ENCODE data around the gene TMEM107.
A peak's percentile ranks its signal among the peaks of the same experiment; 100 is the strongest.

Gene TMEM107

GRCh38 chr17:8162233-8162996 is 13.8 kb downstream of the TMEM107 start, which contains the start of gene VAMP2:
Gene VAMP2, minus strand, starts transcription at chr17:8162948. Its CDS starts 69 bp downstream, at chr17:8162879.
- peak; percentile 82 for DNase-seq

DNA sequence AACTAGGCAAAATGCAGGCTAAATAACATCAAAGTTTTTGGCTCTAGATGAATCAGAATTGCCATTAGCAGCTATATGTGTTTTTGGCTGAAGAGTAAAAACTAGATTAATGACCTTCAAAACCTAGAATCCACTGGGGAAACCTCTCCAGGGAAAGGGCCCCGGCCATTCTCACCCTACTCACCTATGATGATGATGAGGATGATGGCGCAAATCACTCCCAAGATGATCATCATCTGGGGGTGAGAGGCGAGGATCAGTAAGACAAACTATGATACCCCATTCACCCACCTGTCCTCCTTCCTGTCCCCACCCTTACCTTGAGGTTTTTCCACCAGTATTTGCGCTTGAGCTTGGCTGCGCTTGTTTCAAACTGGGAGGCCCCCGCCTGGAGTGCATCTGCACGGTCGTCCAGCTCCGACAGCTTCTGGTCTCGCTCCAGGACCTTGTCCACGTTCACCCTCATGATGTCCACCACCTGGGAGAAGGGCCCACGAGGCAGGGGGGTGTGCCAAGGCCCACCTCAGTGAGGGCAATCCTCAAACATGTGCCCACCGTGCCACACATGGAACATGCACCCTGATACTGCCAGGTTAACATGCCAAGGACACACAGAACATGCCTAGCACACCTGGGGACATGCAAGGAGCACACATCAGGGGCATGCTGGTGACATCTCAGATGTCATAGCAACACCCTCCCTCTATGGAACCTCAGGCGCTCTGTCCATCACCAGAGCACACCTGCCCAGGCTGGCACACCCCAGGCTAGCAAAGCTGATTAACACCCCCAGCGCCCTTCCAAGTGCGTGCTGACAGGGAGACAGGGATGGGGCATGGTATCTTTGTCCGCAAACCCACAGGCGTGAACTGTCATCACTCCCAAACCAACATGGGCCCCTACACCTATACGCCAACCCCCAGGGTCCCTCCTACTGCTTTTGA is 14.6 kb downstream of the TMEM107 start:
- DNase-seq, result no peak

GRCh38 chr17:8160741-8161221 is 15.4 kb downstream of the TMEM107 start:
- no peak for DNase-seq

- no peak for DNase-seq
Observed at GRCh38 chr17:8160224-8160577, 16.0 kb downstream of the TMEM107 start.

- no peak for DNase-seq
Observed at GRCh38 chr17:8159459-8160223, 16.5 kb downstream of the TMEM107 start.

- no peak for DNase-seq
Observed at GRCh38 chr17:8159032-8159400, 17.2 kb downstream of the TMEM107 start.

- DNase-seq, result peak; percentile 90
Observed at GRCh38 chr17:8158267-8159031, 17.7 kb downstream of the TMEM107 start.

- peak; percentile 99 for DNase-seq
Observed at GRCh38 chr17:8156246-8156992, 19.8 kb downstream of the TMEM107 start.

DNA sequence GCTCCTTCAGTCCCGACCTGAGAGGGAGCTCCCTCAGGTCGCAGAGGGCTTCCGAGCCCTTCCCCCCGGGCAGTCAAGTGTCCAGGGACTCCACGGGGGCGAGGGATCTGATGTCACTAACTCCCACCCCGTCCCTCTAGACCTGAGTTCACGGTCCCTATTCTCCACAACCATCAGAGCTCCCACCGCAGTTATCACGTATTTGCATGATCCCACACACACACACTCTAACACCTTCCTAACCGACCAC is 20.3 kb downstream of the TMEM107 start:
- DNase-seq, result no peak

- DNase-seq, result no peak
Observed at GRCh38 chr17:8155231-8155995, 20.8 kb downstream of the TMEM107 start.

DNA sequence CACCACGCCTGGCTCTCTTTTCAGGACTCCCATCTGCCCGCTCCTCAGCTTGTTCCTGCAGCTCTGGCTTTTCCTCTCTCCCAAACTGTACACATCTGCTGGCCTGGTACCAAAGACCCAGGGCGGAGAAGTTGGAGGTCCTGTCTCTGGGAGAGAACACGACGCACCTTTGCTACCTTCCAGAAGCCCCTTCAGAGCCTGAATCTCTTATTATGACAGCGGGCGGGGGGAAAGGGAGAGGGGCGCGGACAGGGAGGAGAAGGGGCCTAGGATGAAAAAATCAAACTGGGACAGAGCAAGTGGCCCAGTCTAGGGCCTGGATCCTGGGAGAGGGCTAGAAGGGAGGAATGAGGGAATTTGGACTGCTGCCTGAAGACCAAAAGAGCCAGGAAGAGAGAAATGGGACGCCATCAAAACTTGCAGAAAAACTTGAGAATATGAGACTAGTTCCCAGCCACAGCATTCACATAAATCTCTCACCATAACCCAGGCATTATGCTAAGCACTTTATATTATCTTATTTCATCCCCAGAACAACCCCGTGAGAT is 21.5 kb downstream of the TMEM107 start:
- DNase-seq, result no peak

GRCh38 chr17:8153957-8154607 is 22.1 kb downstream of the TMEM107 start:
- DNase-seq, result peak; percentile 97

- no peak for DNase-seq
Observed at GRCh38 chr17:8153525-8153956, 22.6 kb downstream of the TMEM107 start.

GRCh38 chr17:8153031-8153451 is 23.1 kb downstream of the TMEM107 start:
- no peak for DNase-seq

- DNase-seq, result peak; percentile 80
Observed at GRCh38 chr17:8152112-8152775, 23.9 kb downstream of the TMEM107 start, which contains the start of gene PER1. Gene PER1, minus strand, starts transcription at chr17:8152404. Its CDS starts 1,698 bp downstream, at chr17:8150706.

- no peak for DNase-seq
Observed at GRCh38 chr17:8151641-8152111, 24.5 kb downstream of the TMEM107 start.

GRCh38 chr17:8151120-8151640 is 25.0 kb downstream of the TMEM107 start:
- DNase-seq, result peak; percentile 88
